Fibroblast of skin of back (primary cell): ENCODE data around the gene BCL10.

ENCODE experiments used
- DNase-seq: peaks from one replicate; pipeline ENCODE4 v3.0.0-alpha.2; 2013

The BCL10 gene

GRCh38 chr1:85297855-85298629 lies 21.6 kb upstream of the BCL10 start:
- peak; percentile 100 for DNase-seq

- no peak for DNase-seq
Measured at GRCh38 chr1:85297538-85297854, 21.1 kb upstream of the BCL10 start.

- peak; percentile 72 for DNase-seq
Measured at GRCh38 chr1:85296980-85297379, 20.5 kb upstream of the BCL10 start.

- no peak for DNase-seq
Measured at GRCh38 chr1:85295654-85296053, 19.2 kb upstream of the BCL10 start.

GRCh38 chr1:85295006-85295431 lies 18.6 kb upstream of the BCL10 start:
- DNase-seq: no peak

- DNase-seq: peak; percentile 71
Measured at GRCh38 chr1:85290826-85291225, 14.4 kb upstream of the BCL10 start.

GRCh38 chr1:85289848-85290335 lies 13.5 kb upstream of the BCL10 start:
- DNase-seq: no peak

- peak; percentile 91 for DNase-seq
Measured at GRCh38 chr1:85289207-85289847, 12.9 kb upstream of the BCL10 start.

GRCh38 chr1:85284202-85284601 lies 7.8 kb upstream of the BCL10 start:
- no peak for DNase-seq

GRCh38 chr1:85283475-85284199 lies 7.2 kb upstream of the BCL10 start:
- no peak for DNase-seq

- no peak for DNase-seq
Measured at GRCh38 chr1:85282424-85282823, 6.0 kb upstream of the BCL10 start.

GRCh38 chr1:85280636-85281035 lies 4.2 kb upstream of the BCL10 start:
- no peak for DNase-seq

GRCh38 chr1:85279458-85280080 lies 3.1 kb upstream of the BCL10 start:
- no peak for DNase-seq

GRCh38 chr1:85278853-85279314 lies 2.5 kb upstream of the BCL10 start:
- DNase-seq: peak; percentile 97

- no peak for DNase-seq
Measured at GRCh38 chr1:85277802-85278201, 1.4 kb upstream of the BCL10 start.

- no peak for DNase-seq
Measured at GRCh38 chr1:85276978-85277639, 677 bp upstream of the BCL10 start.

GRCh38 chr1:85275701-85276214 lies 674 bp downstream of the BCL10 start:
- DNase-seq: no peak

GRCh38 chr1:85274969-85275453 lies 1.4 kb downstream of the BCL10 start:
- peak; percentile 82 for DNase-seq

GRCh38 chr1:85273397-85273796 lies 3.0 kb downstream of the BCL10 start:
- DNase-seq: no peak

- no peak for DNase-seq
Measured at GRCh38 chr1:85268801-85269585, 7.4 kb downstream of the BCL10 start.

- no peak for DNase-seq
Measured at GRCh38 chr1:85267313-85267712, 9.1 kb downstream of the BCL10 start.
